ENCODE measurements around the gene C17orf78. TPM values are rescaled to one million over a fixed set of nuclear protein-coding genes. Genes with fewer than 3 reads are reported as not detected.
A peak's percentile ranks its signal among the peaks of the same experiment; 100 is the strongest.
"Not testable (repeated sequence)": the region's sequence is repeated elsewhere in the genome, so short reads cannot be mapped to it uniquely, and the experiment has no call there.

Gene C17orf78
- polyA plus RNA-seq (ENCODE audit: low read depth in 6 of 6): not detected

GRCh38 chr17:37375706-37376105, at the start of gene C17orf78:
TSS of gene C17orf78 (plus strand) at chr17:37375985. CDS start at chr17:37376093, 108 bp downstream.
- Mint-ChIP-seq H3K27ac (no peak within 1 kb of the TSS), H3K9me3 (no peaks in the 10 kb centered on the region), H3K27me3 (no peaks in the 10 kb centered on the region), H3K4me3 (no peak within 1 kb of the TSS), H3K4me1 (peaks cover 4 to 8% (median 6%) of the 10 kb centered on the region in 3 donors), H3K36me3 (no peaks in the 10 kb centered on the region)
- no peak for DNase-seq
- no peak for ATAC-seq (ENCODE audit: low read depth in 2 of 2)

GRCh38 chr17:37327341-37328090, 48.3 kb upstream of the C17orf78 start:
- H3K36me3 Mint-ChIP-seq: peaks cover 0 to 6% of the 10 kb centered on the region in 2 donors
- no peaks in the 10 kb centered on the region for H3K9me3 Mint-ChIP-seq
- no peak overlapping the region for H3K4me3 Mint-ChIP-seq
- H3K27ac Mint-ChIP-seq: peak overlapping the region in 2 of 6 donors; percentile 6 to 65
- no peak for DNase-seq
- no peaks in the 10 kb centered on the region for H3K4me1 Mint-ChIP-seq
- H3K27me3 Mint-ChIP-seq: no peaks in the 10 kb centered on the region
- ATAC-seq (ENCODE audit: low read depth in 2 of 2): no peak

GRCh38 chr17:37338847-37339246, 36.9 kb upstream of the C17orf78 start:
- Mint-ChIP-seq H3K4me3 (no peak overlapping the region), H3K4me1 (peaks cover 2 to 11% (median 5%) of the 10 kb centered on the region in 3 donors), H3K36me3 (peaks cover 0 to 7% of the 10 kb centered on the region in 2 donors), H3K9me3 (no peaks in the 10 kb centered on the region), H3K27me3 (no peaks in the 10 kb centered on the region), H3K27ac (no peak overlapping the region)
- no peak for DNase-seq
- no peak for ATAC-seq (ENCODE audit: low read depth in 2 of 2)

- Mint-ChIP-seq H3K4me1 (peaks cover 2 to 6% (median 5%) of the 10 kb centered on the region in 3 donors), H3K4me3 (no peak overlapping the region), H3K9me3 (no peaks in the 10 kb centered on the region), H3K27me3 (no peaks in the 10 kb centered on the region), H3K36me3 (peaks cover 0 to 7% of the 10 kb centered on the region in 2 donors), H3K27ac (peak overlapping the region in 1 of 6 donors; percentile 15)
- DNase-seq (no peak), ATAC-seq (ENCODE audit: low read depth in 2 of 2) (no peak)
These were observed 36.5 kb upstream of the C17orf78 start for GRCh38 chr17:37339321-37339720.

- Mint-ChIP-seq H3K4me3 (no peak overlapping the region), H3K27me3 (no peaks in the 10 kb centered on the region), H3K4me1 (peaks cover 0 to 6% (median 0%) of the 10 kb centered on the region in 3 donors), H3K27ac (no peak overlapping the region), H3K9me3 (no peaks in the 10 kb centered on the region), H3K36me3 (peaks cover 0 to 11% of the 10 kb centered on the region in 2 donors)
- no peak for DNase-seq
- no peak for ATAC-seq (ENCODE audit: low read depth in 2 of 2)
These were observed 35.0 kb upstream of the C17orf78 start for GRCh38 chr17:37340804-37341203.

- Mint-ChIP-seq H3K27ac (no peak overlapping the region), H3K4me3 (no peak overlapping the region), H3K9me3 (no peaks in the 10 kb centered on the region), H3K36me3 (peaks cover 7 to 15% of the 10 kb centered on the region in 2 donors), H3K4me1 (peaks cover 0 to 10% (median 2%) of the 10 kb centered on the region in 3 donors), H3K27me3 (no peaks in the 10 kb centered on the region)
- ATAC-seq (ENCODE audit: low read depth in 2 of 2): no peak
- no peak for DNase-seq
These were observed 33.2 kb upstream of the C17orf78 start for GRCh38 chr17:37342589-37342988.

- ATAC-seq (ENCODE audit: low read depth in 2 of 2): no peak
- Mint-ChIP-seq H3K4me1 (peaks cover 0 to 10% (median 2%) of the 10 kb centered on the region in 3 donors), H3K27ac (no peak overlapping the region), H3K36me3 (peaks cover 7 to 9% of the 10 kb centered on the region in 2 donors), H3K4me3 (no peak overlapping the region), H3K27me3 (no peaks in the 10 kb centered on the region), H3K9me3 (no peaks in the 10 kb centered on the region)
- no peak for DNase-seq
These were observed 31.3 kb upstream of the C17orf78 start for GRCh38 chr17:37344519-37344918.

- ATAC-seq (ENCODE audit: low read depth in 2 of 2); H3K27ac Mint-ChIP-seq; H3K4me3 Mint-ChIP-seq; H3K27me3 Mint-ChIP-seq; H3K36me3 Mint-ChIP-seq; DNase-seq; H3K9me3 Mint-ChIP-seq: not testable (repeated sequence)
- H3K4me1 Mint-ChIP-seq: peaks cover 0 to 10% (median 2%) of the 10 kb centered on the region in 3 donors
These were observed 28.9 kb upstream of the C17orf78 start for GRCh38 chr17:37346863-37347402.

- not testable (repeated sequence) for H3K36me3 Mint-ChIP-seq; DNase-seq; ATAC-seq (ENCODE audit: low read depth in 2 of 2); H3K27me3 Mint-ChIP-seq; H3K9me3 Mint-ChIP-seq
- peak overlapping the region in 5 of 8 donors; percentile 12 to 80 (median 44) for H3K4me3 Mint-ChIP-seq
- H3K4me1 Mint-ChIP-seq: peaks cover 19 to 25% (median 19%) of the 10 kb centered on the region in 3 donors
- peak overlapping the region in 2 of 6 donors; percentile 36 to 37 for H3K27ac Mint-ChIP-seq
These were observed 18.8 kb upstream of the C17orf78 start for GRCh38 chr17:37356796-37357569.

GRCh38 chr17:37358098-37358829, 17.5 kb upstream of the C17orf78 start:
- no peaks in the 10 kb centered on the region for H3K27me3 Mint-ChIP-seq
- no peaks in the 10 kb centered on the region for H3K36me3 Mint-ChIP-seq
- H3K27ac Mint-ChIP-seq: peak overlapping the region; percentile 20 to 89 (median 56)
- no peak for ATAC-seq (ENCODE audit: low read depth in 2 of 2)
- H3K4me1 Mint-ChIP-seq: peaks cover 19 to 25% (median 19%) of the 10 kb centered on the region in 3 donors
- no peak for DNase-seq
- H3K9me3 Mint-ChIP-seq: no peaks in the 10 kb centered on the region
- H3K4me3 Mint-ChIP-seq: peak overlapping the region; percentile 80 to 91 (median 88)

GRCh38 chr17:37358830-37359681, 16.7 kb upstream of the C17orf78 start:
- ATAC-seq (ENCODE audit: low read depth in 2 of 2): peak; percentile 94

GRCh38 chr17:37359682-37360188, 16.1 kb upstream of the C17orf78 start:
- DNase-seq (no peak), ATAC-seq (ENCODE audit: low read depth in 2 of 2) (no peak)
- H3K27ac Mint-ChIP-seq: peak overlapping the region; percentile 21 to 87 (median 46)
- H3K27me3 Mint-ChIP-seq: no peaks in the 10 kb centered on the region
- H3K9me3 Mint-ChIP-seq: no peaks in the 10 kb centered on the region
- H3K4me1 Mint-ChIP-seq: peaks cover 19 to 25% (median 19%) of the 10 kb centered on the region in 3 donors
- H3K36me3 Mint-ChIP-seq: no peaks in the 10 kb centered on the region
- peak overlapping the region; percentile 80 to 90 (median 84) for H3K4me3 Mint-ChIP-seq

More at GRCh38 chr17:37358830-37359681, 16.7 kb upstream of the C17orf78 start:
- peak; percentile 91 for DNase-seq
- Mint-ChIP-seq H3K27me3 (no peaks in the 10 kb centered on the region), H3K4me1 (peaks cover 19 to 25% (median 19%) of the 10 kb centered on the region in 3 donors), H3K4me3 (peak overlapping the region; percentile 80 to 91 (median 88)), H3K36me3 (no peaks in the 10 kb centered on the region), H3K9me3 (no peaks in the 10 kb centered on the region), H3K27ac (peak overlapping the region in 5 of 6 donors; percentile 25 to 87 (median 62))

Data from naive B cell (primary cell).